OCI-LY7 (cell line): ENCODE measurements around the gene TRIM61. TPM values are rescaled to one million over a fixed set of nuclear protein-coding genes. Genes with fewer than 3 reads are reported as not detected.

Experiments used
- BruUV-seq: library from RNA; stranded (reverse); fragments of 400-500 nt; replicated peaks from 2 replicates; lab custom pipeline; 2021; lab: Mats Ljungman, UMichigan
- CTCF ChIA-PET: fragments of 300-600 bp; sonication (Branson Sonifier 250); formaldehyde crosslinking; loops from one replicate; lab custom pipeline; 2022; ENCODE audit warnings: antibody characterized with exemption; ENCODE audit not compliant: unreplicated experiment; lab: Charles Lee
- POLR2A ChIA-PET: fragments of 300-600 bp; sonication (Branson Sonifier 250); formaldehyde crosslinking; loops from one replicate; lab custom pipeline; 2022; ENCODE audit warnings: antibody characterized with exemption; lab: Charles Lee
- DNase-seq: peaks from one replicate; pipeline ENCODE4 v3.0.0-alpha.2; 2015; ENCODE audit warnings: low spot score
- H2AFZ ChIP-seq: fragments of 200-600 bp; sonication (generic), shearing (Covaris generic); 2 replicates; pipeline ENCODE4 v1.6.1; 2014; ENCODE audit warnings: mild to moderate bottlenecking, antibody characterized with exemption, low read length, moderate library complexity
- H3K27ac ChIP-seq: fragments of 200-600 bp; sonication (generic); 2 replicates; pipeline ENCODE4 v1.5.1; 2014; ENCODE audit warnings: mixed run types, low read depth, mild to moderate bottlenecking, moderate library complexity, low read length, inconsistent platforms; ENCODE audit not compliant: poor library complexity, severe bottlenecking
- H3K36me3 ChIP-seq: fragments of 200-600 bp; sonication (generic); 2 replicates; pipeline ENCODE4 v1.6.1; 2014; ENCODE audit warnings: mild to moderate bottlenecking, antibody characterized with exemption, low read length, moderate library complexity, mixed read lengths; ENCODE audit not compliant: insufficient read depth
- H3K4me1 ChIP-seq: fragments of 200-600 bp; sonication (generic); 2 replicates; pipeline ENCODE4 v1.5.1; 2014; ENCODE audit warnings: mild to moderate bottlenecking, low read length; ENCODE audit not compliant: insufficient read depth, poor library complexity, severe bottlenecking
- H3K4me2 ChIP-seq: fragments of 200-600 bp; sonication (generic); 2 replicates; pipeline ENCODE4 v1.6.1; 2014; ENCODE audit warnings: mild to moderate bottlenecking, low read length
- H3K4me3 ChIP-seq: fragments of 200-600 bp; sonication (generic); 2 replicates; pipeline ENCODE4 v1.5.1; 2014; ENCODE audit warnings: mild to moderate bottlenecking, low read depth, low read length; ENCODE audit not compliant: poor library complexity, severe bottlenecking
- H3K79me2 ChIP-seq: fragments of 200-600 bp; sonication (generic); 2 replicates; pipeline ENCODE4 v1.6.1; 2016; ENCODE audit warnings: low read depth, mild to moderate bottlenecking, low read length, moderate library complexity, mixed read lengths; ENCODE audit not compliant: insufficient read depth
- H3K9me2 ChIP-seq: fragments of 200-600 bp; sonication (generic); 2 replicates; pipeline ENCODE4 v1.6.1; 2016; ENCODE audit warnings: mild to moderate bottlenecking, low read length, mixed read lengths; ENCODE audit not compliant: insufficient read depth
- H3K9me3 ChIP-seq: fragments of 200-600 bp; sonication (generic); 2 replicates; pipeline ENCODE4 v1.6.1; 2014; ENCODE audit warnings: mild to moderate bottlenecking, mixed run types, low read length, mixed read lengths
- H4K20me1 ChIP-seq: fragments of 200-600 bp; sonication (generic); 2 replicates; pipeline ENCODE4 v1.6.1; 2014; ENCODE audit warnings: mild to moderate bottlenecking, antibody characterized with exemption, low read length, moderate library complexity, mixed read lengths; ENCODE audit not compliant: insufficient read depth
- EZH2phosphoT487 ChIP-seq: fragments of 200-600 bp; sonication (generic); IDR thresholded peaks from 2 replicates; pipeline ENCODE4 v1.6.1; 2018; ENCODE audit warnings: low read depth, borderline replicate concordance, mild to moderate bottlenecking, mixed run types, antibody characterized with exemption, low read length, moderate library complexity, mixed read lengths
- intact Hi-C: fragments of 100-400 bp; cut with micrococcal nuclease; formaldehyde crosslinking; loops from one replicate; pipeline ENCODE4 v1.10.0; 2022; ENCODE audit not compliant: unreplicated experiment
- total RNA-seq, 2 experiments: library from RNA; depleted of rRNA in 1 of 2; stranded (reverse); fragments of >200 nt in 1 of 2; shearing (Covaris generic) in 1 of 2; gene quantifications; 2 replicates each; pipeline ENCODE4 v1.2.3, GENCODE V29; 2014 to 2022
- TF ChIP-seq, protein P1 (sequence below): fragments of 200-600 bp; sonication (generic); conservative IDR thresholded peaks from 2 replicates; pipeline ENCODE4 v1.5.1; 2014; ENCODE audit warnings: mild to moderate bottlenecking, antibody characterized with exemption, low read length, moderate library complexity, mixed read lengths

Gene TRIM61
- total RNA-seq, 2 experiments from 2014 or later: 3.1 to 5.2 TPM

DNA sequence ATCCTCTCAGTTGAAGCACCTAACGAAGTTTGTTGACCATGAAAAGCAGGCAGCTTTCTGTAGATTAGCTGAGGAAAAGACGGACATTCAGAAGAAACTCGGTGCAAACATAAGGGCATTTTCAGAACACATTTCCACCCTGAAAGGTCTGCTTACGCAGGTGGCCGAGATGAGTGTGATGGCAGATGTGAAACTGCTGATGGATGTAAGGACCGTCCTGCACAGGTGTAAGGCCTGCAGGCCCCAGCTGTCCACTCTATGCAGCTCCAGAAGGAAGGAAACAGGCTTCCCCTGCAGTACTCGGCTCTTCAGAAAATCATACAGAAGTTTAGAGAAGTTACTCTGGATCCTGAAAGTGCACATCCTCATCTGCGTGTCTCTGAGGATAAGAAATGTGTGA lies 33.5 kb upstream of the TRIM61 start:
- no peak overlapping the region for H2AFZ ChIP-seq
- H3K9me3 ChIP-seq: no peaks in the 10 kb centered on the region
- no peak overlapping the region for H3K4me2 ChIP-seq
- POLR2A ChIA-PET: no interaction called here
- H3K9me2 ChIP-seq: no peaks in the 10 kb centered on the region
- TF ChIP-seq, protein P1, sequence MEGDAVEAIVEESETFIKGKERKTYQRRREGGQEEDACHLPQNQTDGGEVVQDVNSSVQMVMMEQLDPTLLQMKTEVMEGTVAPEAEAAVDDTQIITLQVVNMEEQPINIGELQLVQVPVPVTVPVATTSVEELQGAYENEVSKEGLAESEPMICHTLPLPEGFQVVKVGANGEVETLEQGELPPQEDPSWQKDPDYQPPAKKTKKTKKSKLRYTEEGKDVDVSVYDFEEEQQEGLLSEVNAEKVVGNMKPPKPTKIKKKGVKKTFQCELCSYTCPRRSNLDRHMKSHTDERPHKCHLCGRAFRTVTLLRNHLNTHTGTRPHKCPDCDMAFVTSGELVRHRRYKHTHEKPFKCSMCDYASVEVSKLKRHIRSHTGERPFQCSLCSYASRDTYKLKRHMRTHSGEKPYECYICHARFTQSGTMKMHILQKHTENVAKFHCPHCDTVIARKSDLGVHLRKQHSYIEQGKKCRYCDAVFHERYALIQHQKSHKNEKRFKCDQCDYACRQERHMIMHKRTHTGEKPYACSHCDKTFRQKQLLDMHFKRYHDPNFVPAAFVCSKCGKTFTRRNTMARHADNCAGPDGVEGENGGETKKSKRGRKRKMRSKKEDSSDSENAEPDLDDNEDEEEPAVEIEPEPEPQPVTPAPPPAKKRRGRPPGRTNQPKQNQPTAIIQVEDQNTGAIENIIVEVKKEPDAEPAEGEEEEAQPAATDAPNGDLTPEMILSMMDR: no peak
- TF ChIP-seq EZH2phosphoT487: no peak
- H4K20me1 ChIP-seq: no peaks in the 10 kb centered on the region
- no peak for DNase-seq
- H3K4me1 ChIP-seq: no peaks in the 10 kb centered on the region
- H3K79me2 ChIP-seq: no peaks in the 10 kb centered on the region
- BruUV-seq: no TSS peak
- intact Hi-C loops: no loop called here
- CTCF ChIA-PET: no interaction called here
- no peak overlapping the region for H3K4me3 ChIP-seq
- no peaks in the 10 kb centered on the region for H3K36me3 ChIP-seq
- no peak overlapping the region for H3K27ac ChIP-seq

DNA sequence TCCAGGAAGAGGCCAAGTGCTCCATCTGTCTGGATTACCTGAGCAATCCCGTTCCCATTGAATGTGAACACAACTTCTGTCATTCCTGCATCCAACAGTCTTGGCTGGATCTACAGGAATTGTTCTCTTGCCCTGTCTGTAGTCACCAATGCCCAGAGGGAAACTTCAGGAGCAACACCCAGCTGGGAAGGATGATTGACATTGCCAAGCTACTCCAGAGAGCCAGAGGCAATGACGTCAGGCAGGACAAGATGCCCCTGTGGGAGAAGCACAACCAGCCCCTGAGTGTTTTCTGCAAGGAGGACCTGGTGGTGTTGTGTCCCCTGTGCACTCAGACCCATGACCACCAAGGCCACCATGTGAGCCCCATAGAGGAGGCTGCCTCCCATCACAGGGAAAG lies 33.0 kb upstream of the TRIM61 start:
- no peak overlapping the region for H3K4me3 ChIP-seq
- ChIA-PET POLR2A (interaction anchor here (0.7 to 1.4 kb wide), 2 partner anchors 17 to 789 kb away, joined by 4 to 5 read pairs; no protein-coding TSS in a partner anchor), CTCF (no interaction called here)
- BruUV-seq: no TSS peak
- no peak overlapping the region for H3K4me2 ChIP-seq
- no peaks in the 10 kb centered on the region for H3K79me2 ChIP-seq
- H3K36me3 ChIP-seq: no peaks in the 10 kb centered on the region
- no peaks in the 10 kb centered on the region for H4K20me1 ChIP-seq
- intact Hi-C loops: no loop called here
- no peak for DNase-seq
- no peak for TF ChIP-seq EZH2phosphoT487
- no peaks in the 10 kb centered on the region for H3K9me2 ChIP-seq
- no peak overlapping the region for H3K27ac ChIP-seq
- H2AFZ ChIP-seq: no peak overlapping the region
- H3K4me1 ChIP-seq: no peaks in the 10 kb centered on the region
- no peaks in the 10 kb centered on the region for H3K9me3 ChIP-seq

DNA sequence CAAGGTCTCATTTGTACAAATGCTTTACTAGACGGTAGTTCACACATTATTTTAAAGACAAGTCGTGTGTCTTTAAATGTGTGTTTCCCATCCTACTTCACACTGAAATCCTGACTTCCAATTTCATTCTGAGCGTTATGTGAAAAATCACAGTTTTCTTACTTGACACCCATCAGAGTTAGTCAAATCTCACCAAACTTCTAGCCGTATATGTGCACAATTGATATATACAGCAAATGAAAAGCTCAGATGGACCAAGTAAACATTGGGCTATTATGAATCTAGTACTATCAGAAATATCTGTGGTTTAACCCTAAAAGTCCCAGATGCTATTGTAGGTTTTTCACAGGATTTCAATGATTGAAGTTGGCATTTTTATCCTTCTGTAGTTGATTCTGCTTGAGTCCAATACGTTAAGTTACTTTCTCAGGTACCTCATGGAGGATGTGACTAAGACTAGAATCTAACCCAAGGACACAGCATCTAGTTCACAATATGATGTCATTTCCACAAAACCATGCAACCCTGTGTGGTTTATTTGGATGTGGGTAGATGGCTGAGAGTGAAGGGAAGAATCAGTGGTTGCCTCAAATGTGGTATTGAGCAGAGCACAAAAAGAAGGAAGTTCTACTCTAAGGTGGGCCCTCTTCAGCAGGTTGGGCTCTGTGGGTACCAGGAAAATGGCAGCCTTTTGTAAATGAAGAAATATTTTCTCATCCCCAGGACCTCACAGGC lies 32.2 kb upstream of the TRIM61 start:
- Histone ChIP-seq H4K20me1 (no peaks in the 10 kb centered on the region), H3K4me3 (no peak overlapping the region), H3K9me2 (no peaks in the 10 kb centered on the region), H3K4me2 (no peak overlapping the region), H3K79me2 (no peaks in the 10 kb centered on the region), H3K36me3 (no peaks in the 10 kb centered on the region), H3K4me1 (no peaks in the 10 kb centered on the region), H3K27ac (no peak overlapping the region), H3K9me3 (no peaks in the 10 kb centered on the region), H2AFZ (no peak overlapping the region)
- TF ChIP-seq EZH2phosphoT487: no peak
- TF ChIP-seq, protein P1: no peak
- intact Hi-C loops: no loop called here
- ChIA-PET POLR2A (interaction anchor here (0.6 to 1.4 kb wide), 3 partner anchors 17 to 868 kb away, joined by 3 to 5 read pairs (median 4); no protein-coding TSS in a partner anchor), CTCF (no interaction called here)
- DNase-seq: no peak
- no TSS peak for BruUV-seq
